ENCODE measurements around the gene TUBB3. TPM values are rescaled to one million over a fixed set of nuclear protein-coding genes. Genes with fewer than 3 reads are reported as not detected.

The TUBB3 gene
- polyA plus RNA-seq, 1 experiment, result 108 TPM

DNA sequence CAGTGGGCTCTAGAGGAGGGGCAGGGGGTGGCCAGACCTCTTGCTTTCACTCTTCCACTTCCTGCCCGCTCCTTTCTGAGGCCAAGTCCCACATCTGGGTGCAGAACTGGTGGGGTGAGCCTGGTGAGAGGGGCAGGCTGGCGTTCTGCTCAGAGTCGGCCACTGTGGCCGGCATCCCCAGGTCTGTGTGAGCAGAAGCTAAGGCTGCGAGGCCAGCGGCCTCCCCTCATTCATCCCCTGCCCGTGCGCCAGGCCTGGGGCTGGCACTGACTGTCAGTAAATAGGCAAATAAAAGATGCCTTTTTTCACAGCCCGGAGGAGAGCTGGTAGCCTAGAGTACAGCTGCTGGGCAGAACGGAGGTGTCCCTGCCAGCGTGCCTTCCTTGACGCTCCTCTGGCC lies 26.6 kb downstream of the TUBB3 start:
- CTCF ChIA-PET, result interaction anchor here (0.9 to 2.4 kb wide), 5 partner anchors 11 to 39 kb away, joined by 3 to 9 read pairs (median 3); no protein-coding TSS in a partner anchor
- POLR2A ChIA-PET, result no interaction called here
- Histone ChIP-seq H3K4me3 (ENCODE audit: low read depth, low read length) (peak overlapping the region; percentile 74), H3K27me3 (ENCODE audit: control insufficient read depth, insufficient read depth, low read length) (no peaks in the 10 kb centered on the region; the same call in 1 of the 2 replicates), H3K36me3 (ENCODE audit: control insufficient read depth, insufficient read depth, low read length) (0 out of 2 replicates have a peak, but pooled peaks cover 3% of the 10 kb centered on the region)
- no peak for DNase-seq (ENCODE audit: low read depth)
- TF ChIP-seq, protein P1, sequence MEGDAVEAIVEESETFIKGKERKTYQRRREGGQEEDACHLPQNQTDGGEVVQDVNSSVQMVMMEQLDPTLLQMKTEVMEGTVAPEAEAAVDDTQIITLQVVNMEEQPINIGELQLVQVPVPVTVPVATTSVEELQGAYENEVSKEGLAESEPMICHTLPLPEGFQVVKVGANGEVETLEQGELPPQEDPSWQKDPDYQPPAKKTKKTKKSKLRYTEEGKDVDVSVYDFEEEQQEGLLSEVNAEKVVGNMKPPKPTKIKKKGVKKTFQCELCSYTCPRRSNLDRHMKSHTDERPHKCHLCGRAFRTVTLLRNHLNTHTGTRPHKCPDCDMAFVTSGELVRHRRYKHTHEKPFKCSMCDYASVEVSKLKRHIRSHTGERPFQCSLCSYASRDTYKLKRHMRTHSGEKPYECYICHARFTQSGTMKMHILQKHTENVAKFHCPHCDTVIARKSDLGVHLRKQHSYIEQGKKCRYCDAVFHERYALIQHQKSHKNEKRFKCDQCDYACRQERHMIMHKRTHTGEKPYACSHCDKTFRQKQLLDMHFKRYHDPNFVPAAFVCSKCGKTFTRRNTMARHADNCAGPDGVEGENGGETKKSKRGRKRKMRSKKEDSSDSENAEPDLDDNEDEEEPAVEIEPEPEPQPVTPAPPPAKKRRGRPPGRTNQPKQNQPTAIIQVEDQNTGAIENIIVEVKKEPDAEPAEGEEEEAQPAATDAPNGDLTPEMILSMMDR (IDR thresholded peaks at IDR 0.05; ENCODE audit: insufficient read depth, low read depth, low read length), result no peak

GRCh38 chr16:89951509-89951908 lies 28.4 kb downstream of the TUBB3 start:
- DNase-seq (ENCODE audit: low read depth), result no peak
- Histone ChIP-seq H3K36me3 (ENCODE audit: control insufficient read depth, insufficient read depth, low read length) (0 out of 2 replicates have a peak, but pooled peaks cover 4% of the 10 kb centered on the region), H3K27me3 (ENCODE audit: control insufficient read depth, insufficient read depth, low read length) (no peaks in the 10 kb centered on the region), H3K4me3 (ENCODE audit: low read depth, low read length) (no peak overlapping the region)
- POLR2A ChIA-PET, result no interaction called here
- TF ChIP-seq, protein P1 (IDR thresholded peaks at IDR 0.05; ENCODE audit: insufficient read depth, low read depth, low read length), result no peak
- CTCF ChIA-PET, result interaction anchor here (2.4 kb wide), 1 partner anchor 27 kb away, joined by 9 read pairs; no protein-coding TSS in a partner anchor

DNA sequence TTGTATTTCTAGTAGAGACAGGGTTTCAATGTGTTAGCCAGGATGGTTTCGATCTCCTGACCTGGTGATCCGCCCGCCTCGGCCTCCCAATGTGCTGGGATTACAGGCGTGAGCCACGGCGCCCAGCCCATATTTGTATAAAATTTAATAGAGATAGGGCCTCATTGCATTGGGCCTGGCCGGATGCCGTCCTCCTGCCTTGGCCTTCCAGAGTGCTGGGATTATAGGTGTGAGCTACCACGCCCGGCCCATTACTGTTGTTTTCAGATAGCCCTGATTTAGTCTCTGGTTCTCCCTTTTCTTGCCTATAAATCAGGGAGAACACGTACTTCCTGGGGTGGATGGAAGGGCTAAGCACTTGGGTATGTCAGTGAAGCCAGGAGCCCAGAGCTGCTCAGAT lies 28.9 kb downstream of the TUBB3 start:
- Histone ChIP-seq H3K4me3 (ENCODE audit: low read depth, low read length) (no peak overlapping the region), H3K36me3 (ENCODE audit: control insufficient read depth, insufficient read depth, low read length) (peaks cover 5% of the 10 kb centered on the region), H3K27me3 (ENCODE audit: control insufficient read depth, insufficient read depth, low read length) (no peaks in the 10 kb centered on the region)
- no peak for DNase-seq (ENCODE audit: low read depth)
- TF ChIP-seq, protein P1 (IDR thresholded peaks at IDR 0.05; ENCODE audit: insufficient read depth, low read depth, low read length), result no peak
- ChIA-PET POLR2A (no interaction called here), CTCF (interaction anchor here (2.4 kb wide), 1 partner anchor 27 kb away, joined by 9 read pairs; no protein-coding TSS in a partner anchor)

DNA sequence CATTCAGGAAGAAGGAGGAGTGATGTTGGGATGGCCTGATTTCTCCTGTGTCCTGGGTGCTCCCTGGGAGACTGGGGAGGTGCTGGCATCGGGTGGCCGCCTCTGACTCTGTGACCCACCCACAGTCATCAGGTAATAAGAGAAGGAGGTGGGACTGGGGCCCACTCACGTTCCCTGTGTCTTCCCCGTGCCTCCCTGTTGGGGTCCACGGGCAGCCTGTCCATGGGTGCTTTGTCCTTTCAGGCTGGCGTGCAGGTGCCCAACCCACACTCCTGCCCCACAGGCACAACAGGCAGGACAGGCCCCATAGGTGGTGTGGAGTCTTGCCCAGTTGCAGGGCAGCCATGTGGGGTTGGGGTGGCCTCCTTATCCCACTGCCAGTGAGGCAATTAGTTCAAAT lies 29.4 kb downstream of the TUBB3 start:
- POLR2A ChIA-PET, result no interaction called here
- no peak for DNase-seq (ENCODE audit: low read depth)

DNA sequence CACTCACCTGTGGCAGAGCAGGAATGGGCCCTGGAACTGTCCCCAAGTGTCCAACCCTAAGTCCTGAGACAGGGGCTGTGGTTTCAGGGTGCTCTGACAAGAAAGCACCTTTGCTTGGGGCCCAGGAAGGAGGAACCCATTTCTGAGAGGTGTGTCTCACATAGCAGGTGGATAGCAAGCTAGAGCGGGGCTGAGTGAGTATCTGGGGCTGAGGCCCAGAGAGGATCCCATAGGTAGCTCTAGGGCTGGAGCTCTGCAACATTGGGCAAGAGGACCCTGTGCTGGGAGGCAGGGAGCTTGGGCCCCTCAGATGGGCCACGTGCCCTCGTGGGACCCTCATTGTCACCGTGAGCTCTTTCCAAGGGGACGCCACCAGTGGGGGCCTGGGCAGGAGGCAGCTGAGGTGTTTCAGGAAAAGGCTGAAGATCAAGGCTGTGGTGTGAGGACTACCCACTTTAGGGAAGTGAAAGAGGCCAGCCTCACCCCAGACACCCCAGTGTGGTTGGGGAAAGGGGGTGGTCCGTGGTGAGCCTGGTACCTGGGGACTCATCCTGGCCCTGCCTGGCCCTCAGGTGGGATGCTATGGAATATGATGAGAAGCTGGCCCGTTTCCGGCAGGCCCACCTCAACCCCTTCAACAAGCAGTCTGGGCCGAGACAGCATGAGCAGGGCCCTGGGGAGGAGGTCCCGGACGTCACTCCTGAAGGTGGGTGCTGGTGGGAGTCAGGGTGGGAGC lies 30.7 kb downstream of the TUBB3 start:
- no peak for DNase-seq (ENCODE audit: low read depth)
- ChIA-PET CTCF (no interaction called here), POLR2A (no interaction called here)

More for the DNA sequence above, 29.4 kb downstream of the TUBB3 start:
- H3K36me3 ChIP-seq (ENCODE audit: control insufficient read depth, insufficient read depth, low read length), result peaks cover 7% of the 10 kb centered on the region
- no peak overlapping the region for H3K4me3 ChIP-seq (ENCODE audit: low read depth, low read length)
- CTCF ChIA-PET, result no interaction called here
- TF ChIP-seq, protein P1 (IDR thresholded peaks at IDR 0.05; ENCODE audit: insufficient read depth, low read depth, low read length), result no peak
- H3K27me3 ChIP-seq (ENCODE audit: control insufficient read depth, insufficient read depth, low read length), result no peaks in the 10 kb centered on the region

More for the DNA sequence above, 30.7 kb downstream of the TUBB3 start:
- Histone ChIP-seq H3K4me3 (ENCODE audit: low read depth, low read length) (no peak overlapping the region), H3K27me3 (ENCODE audit: control insufficient read depth, insufficient read depth, low read length) (no peaks in the 10 kb centered on the region), H3K36me3 (ENCODE audit: control insufficient read depth, insufficient read depth, low read length) (peaks cover 15% of the 10 kb centered on the region)
- TF ChIP-seq, protein P1 (IDR thresholded peaks at IDR 0.05; ENCODE audit: insufficient read depth, low read depth, low read length), result no peak

All from BJ (cell line).